ENCODE measurements around the gene CBY3.

The CBY3 gene

GRCh38 chr5:179716286-179716685 lies 35.5 kb upstream of the CBY3 start:
- Histone ChIP-seq H3K27me3 (ENCODE audit: insufficient read depth, low read length, poor library complexity) (no peaks in the 10 kb centered on the region), H3K4me2 (ENCODE audit: insufficient read depth, low read length) (no peak overlapping the region), H3K79me2 (ENCODE audit: insufficient read depth, low read length) (peaks cover 51% of the 10 kb centered on the region), H3K9me3 (ENCODE audit: insufficient read depth, low read length, severe bottlenecking) (no peaks in the 10 kb centered on the region), H3K27ac (ENCODE audit: low read length) (no peak overlapping the region), H3K4me3 (ENCODE audit: low read depth in 1 of 2, low read length in 2 of 2) (no peak overlapping the region), H2AFZ (ENCODE audit: low read depth, low read length) (no peak overlapping the region), H4K20me1 (ENCODE audit: insufficient read depth, low read length) (peaks cover 10% of the 10 kb centered on the region; the same call in 1 of the 2 replicates), H3K9ac (ENCODE audit: low read depth, low read length) (no peak overlapping the region), H3K36me3 (ENCODE audit: insufficient read depth, low read length) (peaks cover 87% of the 10 kb centered on the region), H3K4me1 (ENCODE audit: insufficient read depth, low read length) (no peaks in the 10 kb centered on the region)
- ATAC-seq (ENCODE audit: insufficient read depth, low read depth) (no peak; the same call in 2 of the 3 replicates), DNase-seq (no peak)
- TF ChIP-seq EZH2 (IDR thresholded peaks at IDR 0.05; ENCODE audit: borderline replicate concordance, low read depth, low read length, severe bottlenecking) (no peak), CTCF (IDR thresholded peaks at IDR 0.05; ENCODE audit: borderline replicate concordance, extremely low read depth, low read length, poor library complexity, severe bottlenecking) (no peak)

GRCh38 chr5:179700401-179700918 lies 19.6 kb upstream of the CBY3 start:
- H4K20me1 ChIP-seq (ENCODE audit: insufficient read depth, low read length): peaks cover 37% of the 10 kb centered on the region
- ATAC-seq (ENCODE audit: insufficient read depth, low read depth) (no peak), DNase-seq (no peak)
- peak overlapping the region; percentile 77 to 93; a peak in 3 of 4 replicates for H3K4me3 ChIP-seq (ENCODE audit: low read depth in 1 of 2, low read length in 2 of 2)
- H3K36me3 ChIP-seq (ENCODE audit: insufficient read depth, low read length): peaks cover 42% of the 10 kb centered on the region
- peak overlapping the region; percentile 65 for H3K4me2 ChIP-seq (ENCODE audit: insufficient read depth, low read length)
- peak overlapping the region; percentile 98 for H3K9ac ChIP-seq (ENCODE audit: low read depth, low read length)
- H2AFZ ChIP-seq (ENCODE audit: low read depth, low read length): no peak overlapping the region
- H3K9me3 ChIP-seq (ENCODE audit: insufficient read depth, low read length, severe bottlenecking): no peaks in the 10 kb centered on the region
- no peaks in the 10 kb centered on the region for H3K27me3 ChIP-seq (ENCODE audit: insufficient read depth, low read length, poor library complexity)
- peak overlapping the region; percentile 55; the same call in 1 of the 2 replicates for H3K27ac ChIP-seq (ENCODE audit: low read length)
- H3K79me2 ChIP-seq (ENCODE audit: insufficient read depth, low read length): peaks cover 79% of the 10 kb centered on the region
- peaks cover 51% of the 10 kb centered on the region for H3K4me1 ChIP-seq (ENCODE audit: insufficient read depth, low read length)
- TF ChIP-seq EZH2 (IDR thresholded peaks at IDR 0.05; ENCODE audit: borderline replicate concordance, low read depth, low read length, severe bottlenecking) (no peak), CTCF (IDR thresholded peaks at IDR 0.05; ENCODE audit: borderline replicate concordance, extremely low read depth, low read length, poor library complexity, severe bottlenecking) (no peak)

GRCh38 chr5:179699616-179700237 lies 18.9 kb upstream of the CBY3 start:
- Histone ChIP-seq H3K4me3 (ENCODE audit: low read depth in 1 of 2, low read length in 2 of 2) (peak overlapping the region; percentile 77 to 93), H4K20me1 (ENCODE audit: insufficient read depth, low read length) (peaks cover 36% of the 10 kb centered on the region), H3K4me1 (ENCODE audit: insufficient read depth, low read length) (peaks cover 51% of the 10 kb centered on the region), H3K79me2 (ENCODE audit: insufficient read depth, low read length) (peaks cover 71% of the 10 kb centered on the region), H3K27ac (ENCODE audit: low read length) (peak overlapping the region; percentile 91), H3K9me3 (ENCODE audit: insufficient read depth, low read length, severe bottlenecking) (no peaks in the 10 kb centered on the region), H3K4me2 (ENCODE audit: insufficient read depth, low read length) (peak overlapping the region; percentile 65), H2AFZ (ENCODE audit: low read depth, low read length) (peak overlapping the region; percentile 62; the same call in 1 of the 2 replicates), H3K9ac (ENCODE audit: low read depth, low read length) (peak overlapping the region; percentile 98), H3K36me3 (ENCODE audit: insufficient read depth, low read length) (peaks cover 35% of the 10 kb centered on the region), H3K27me3 (ENCODE audit: insufficient read depth, low read length, poor library complexity) (no peaks in the 10 kb centered on the region)
- ATAC-seq (ENCODE audit: insufficient read depth, low read depth): no peak
- no peak for TF ChIP-seq CTCF (IDR thresholded peaks at IDR 0.05; ENCODE audit: borderline replicate concordance, extremely low read depth, low read length, poor library complexity, severe bottlenecking)
- TF ChIP-seq EZH2 (IDR thresholded peaks at IDR 0.05; ENCODE audit: borderline replicate concordance, low read depth, low read length, severe bottlenecking): no peak
- peak; percentile 25 for DNase-seq

Data from DND-41 (cell line).